ENCODE data around the gene ZBTB7A.

Gene ZBTB7A

DNA sequence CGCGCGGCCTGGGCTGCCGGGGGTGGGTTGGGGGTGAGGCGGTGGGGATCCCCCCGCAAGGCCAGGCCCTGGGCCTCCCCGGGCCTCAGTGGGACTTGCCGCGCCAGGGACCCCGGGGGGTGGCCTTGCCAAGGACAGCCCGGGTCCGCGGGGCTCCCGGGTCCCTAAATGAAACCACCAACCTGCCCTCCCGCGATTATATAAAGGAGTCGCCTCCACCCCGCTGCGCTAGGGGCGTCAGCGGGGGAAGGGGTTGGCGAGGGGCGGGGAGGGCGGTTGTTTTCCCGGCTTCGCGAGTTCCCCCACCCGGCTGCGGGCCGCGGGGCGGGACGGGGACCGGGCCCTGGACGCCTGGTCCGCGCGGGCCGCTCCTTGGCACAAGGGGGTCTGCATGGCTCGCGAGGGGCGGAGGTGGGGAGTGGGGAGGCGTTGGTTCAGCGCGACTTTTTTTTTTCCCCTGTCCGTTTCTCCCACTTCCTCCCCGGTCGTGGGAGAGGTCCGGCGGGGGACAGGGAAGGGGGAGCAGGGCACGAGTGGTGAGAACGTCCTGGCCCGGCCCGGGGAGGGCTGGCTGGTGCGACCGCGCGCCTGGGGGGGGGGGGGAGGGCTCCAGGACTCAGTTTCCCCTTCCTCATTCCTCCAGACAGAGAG lies 822 bp upstream of the ZBTB7A start:
- DNase-seq, result peak in 1 of 2 donors; percentile 62

GRCh38 chr19:4066176-4066606 lies 508 bp downstream of the ZBTB7A start:
- DNase-seq, result no peak

GRCh38 chr19:4065430-4066175 lies 1.1 kb downstream of the ZBTB7A start:
- DNase-seq, result peak; percentile 97

GRCh38 chr19:4064496-4065260 lies 2.0 kb downstream of the ZBTB7A start:
- DNase-seq, result peak; percentile 55 to 61

DNA sequence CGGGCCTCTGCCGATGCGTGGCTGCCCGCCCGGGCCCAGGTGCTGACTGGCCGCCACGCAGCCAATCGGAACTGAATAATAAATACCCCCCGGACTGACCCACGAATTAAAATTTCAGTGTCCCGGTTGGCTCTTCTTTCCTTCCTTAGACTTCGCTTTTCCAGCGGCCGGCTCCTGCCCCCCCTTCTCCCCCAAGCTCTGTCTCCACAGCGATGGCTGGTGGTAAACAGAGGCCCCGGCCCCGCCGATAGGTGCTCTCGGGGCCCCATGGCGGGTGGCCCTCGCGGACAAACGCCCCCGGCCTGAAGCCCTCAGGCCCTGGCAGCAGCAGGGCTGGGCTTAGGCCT lies 2.6 kb downstream of the ZBTB7A start:
- no peak for DNase-seq

DNA sequence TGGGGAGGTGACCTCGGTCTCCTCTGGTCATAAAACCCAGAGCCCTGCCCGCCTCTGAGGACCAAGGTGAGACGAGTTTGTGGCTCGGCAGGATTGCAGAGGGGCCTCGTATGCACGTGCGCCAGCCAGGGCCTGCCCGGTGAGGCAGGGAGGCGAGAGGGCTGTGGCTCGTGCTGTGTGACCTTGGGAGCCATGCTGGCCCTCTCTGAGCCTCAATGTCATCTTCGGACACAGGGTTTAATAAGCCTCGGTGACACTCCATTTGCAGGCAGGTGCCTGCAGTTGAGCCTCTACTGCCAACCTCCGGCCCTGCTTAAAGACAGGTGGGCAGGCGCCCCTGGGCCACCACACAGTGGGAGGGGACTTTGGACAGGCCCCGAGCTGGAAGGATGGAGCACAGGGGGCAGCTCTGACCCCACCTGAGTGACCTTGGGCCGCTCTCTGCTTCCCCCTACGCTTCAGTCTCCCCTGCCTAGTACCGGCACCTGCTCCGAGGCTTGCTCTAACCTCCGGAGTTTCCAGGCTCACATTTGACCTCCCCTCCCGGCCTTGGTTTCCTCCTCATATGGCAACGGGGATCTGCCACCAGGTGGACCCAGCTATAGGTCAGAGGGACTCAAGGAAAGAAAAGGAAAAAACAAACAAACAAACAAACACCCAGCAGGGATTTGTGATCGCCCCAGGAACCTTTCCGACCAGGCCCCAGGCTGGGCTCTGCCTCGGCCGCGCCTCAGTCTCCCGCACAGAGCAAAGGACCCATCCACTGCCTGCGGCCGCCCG lies 3.1 kb downstream of the ZBTB7A start:
- DNase-seq, result no peak

- no peak for DNase-seq
Observed at GRCh38 chr19:4062419-4063368, 4.0 kb downstream of the ZBTB7A start.

GRCh38 chr19:4061683-4062418 lies 4.8 kb downstream of the ZBTB7A start:
- no peak for DNase-seq

GRCh38 chr19:4061178-4061682 lies 5.5 kb downstream of the ZBTB7A start:
- DNase-seq, result peak; percentile 40 to 46

DNA sequence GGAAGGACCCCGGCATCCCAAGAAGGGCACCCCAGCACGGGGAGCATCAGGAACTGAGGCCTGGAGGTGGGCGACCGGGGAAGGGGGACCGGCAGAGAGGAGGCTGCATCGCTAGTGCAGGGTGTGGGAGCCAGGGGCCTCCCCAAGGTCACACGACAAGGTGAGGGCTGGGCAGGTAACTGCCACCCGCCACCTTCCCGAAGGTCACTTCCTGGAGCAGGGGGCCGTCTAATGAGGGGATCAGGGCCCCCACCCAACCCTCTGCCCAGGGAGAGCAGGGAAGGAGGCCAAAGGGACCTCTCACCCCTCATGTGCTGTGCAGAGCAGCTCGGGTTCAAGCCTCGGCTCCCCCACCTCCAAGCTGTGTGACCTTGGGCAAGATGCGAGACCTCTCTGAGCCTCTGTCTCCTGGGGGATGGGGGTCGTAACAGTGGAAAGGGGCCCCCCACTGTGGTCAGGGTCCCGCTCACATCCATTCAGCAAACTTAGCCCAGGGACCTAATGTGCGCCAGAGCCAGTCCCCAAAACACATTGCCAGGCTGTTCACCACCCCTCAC lies 6.0 kb downstream of the ZBTB7A start:
- DNase-seq, result no peak

GRCh38 chr19:4059891-4060620 lies 6.6 kb downstream of the ZBTB7A start:
- peak; percentile 86 to 89 for DNase-seq

DNA sequence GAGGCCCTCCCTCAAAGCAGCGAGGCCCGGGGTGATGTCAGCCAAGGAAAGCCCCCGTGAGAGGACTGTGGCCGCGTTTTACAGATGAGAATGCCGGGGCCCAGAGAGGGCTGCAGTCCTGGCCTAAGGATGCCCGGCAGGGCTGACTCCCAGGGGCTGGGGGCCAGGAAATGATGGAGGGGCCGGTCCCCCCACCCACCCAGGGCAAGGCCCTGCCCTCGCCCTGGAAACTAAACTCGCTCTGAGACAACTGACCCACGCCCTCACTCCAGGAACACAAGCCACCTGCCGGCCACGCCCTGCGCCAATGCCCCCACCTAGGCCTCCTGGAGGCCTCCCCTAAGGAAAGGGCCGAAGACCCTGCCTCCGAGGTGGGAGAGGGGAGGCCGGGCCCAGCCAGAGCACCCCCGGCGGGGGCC lies 7.2 kb downstream of the ZBTB7A start:
- DNase-seq, result no peak

- no peak for DNase-seq
Observed at GRCh38 chr19:4058693-4059452, 7.8 kb downstream of the ZBTB7A start.

DNA sequence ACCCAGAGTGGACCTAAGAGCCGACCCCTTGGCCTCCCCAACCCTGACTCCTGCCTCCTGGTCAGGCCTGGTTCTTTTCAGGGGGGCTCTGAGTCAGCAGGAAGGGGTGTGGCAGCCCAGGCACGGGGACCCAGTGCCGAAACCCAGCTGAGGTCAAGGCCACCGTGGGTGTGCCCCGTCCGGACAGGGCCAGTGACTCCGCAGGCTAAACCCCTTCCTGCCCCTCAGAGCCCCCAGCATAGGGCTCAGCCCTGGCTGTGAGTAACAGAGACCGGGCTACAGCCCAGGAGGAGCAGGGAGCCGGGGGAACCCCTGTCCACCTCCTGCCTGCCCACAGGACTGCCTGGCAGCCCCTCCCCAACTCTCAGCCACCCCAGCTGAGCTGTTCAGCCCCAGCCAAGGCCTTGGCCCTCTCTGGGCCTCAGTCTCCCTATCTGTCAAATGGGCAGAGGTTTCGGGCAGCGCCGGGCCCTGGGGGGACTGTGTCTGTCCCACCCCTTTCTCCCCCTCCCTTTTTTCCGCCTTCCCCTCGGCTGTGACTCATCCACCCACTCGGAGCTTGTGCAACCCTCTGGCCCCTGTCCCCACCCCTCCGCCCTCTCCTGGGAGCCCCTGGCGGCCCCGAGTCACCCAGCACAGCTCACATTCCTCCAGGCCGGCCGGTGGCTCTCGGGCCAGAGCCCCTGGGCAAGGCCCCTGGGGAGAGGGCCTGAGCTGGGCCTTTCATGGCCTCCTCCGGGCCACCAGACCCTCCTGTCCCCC lies 8.6 kb downstream of the ZBTB7A start:
- peak; percentile 49 to 80 for DNase-seq

DNA sequence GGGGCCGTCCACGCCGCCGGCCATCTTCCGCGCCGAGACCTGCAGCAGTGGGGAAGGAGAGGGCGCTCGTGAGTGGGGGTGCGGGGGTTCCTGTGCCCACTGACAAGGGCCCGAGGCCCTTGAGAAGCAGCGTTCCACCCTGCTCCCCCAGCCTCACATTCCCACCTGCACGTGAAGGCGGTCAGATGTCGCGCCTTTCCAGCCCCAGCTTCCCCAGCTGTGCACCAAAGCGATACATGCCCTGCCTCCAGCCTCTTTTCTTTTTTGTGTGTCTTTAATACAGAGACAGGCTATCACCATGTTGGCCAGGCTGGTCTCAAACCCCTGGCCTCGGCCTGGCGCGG lies 11.5 kb downstream of the ZBTB7A start:
- DNase-seq, result no peak

DNA sequence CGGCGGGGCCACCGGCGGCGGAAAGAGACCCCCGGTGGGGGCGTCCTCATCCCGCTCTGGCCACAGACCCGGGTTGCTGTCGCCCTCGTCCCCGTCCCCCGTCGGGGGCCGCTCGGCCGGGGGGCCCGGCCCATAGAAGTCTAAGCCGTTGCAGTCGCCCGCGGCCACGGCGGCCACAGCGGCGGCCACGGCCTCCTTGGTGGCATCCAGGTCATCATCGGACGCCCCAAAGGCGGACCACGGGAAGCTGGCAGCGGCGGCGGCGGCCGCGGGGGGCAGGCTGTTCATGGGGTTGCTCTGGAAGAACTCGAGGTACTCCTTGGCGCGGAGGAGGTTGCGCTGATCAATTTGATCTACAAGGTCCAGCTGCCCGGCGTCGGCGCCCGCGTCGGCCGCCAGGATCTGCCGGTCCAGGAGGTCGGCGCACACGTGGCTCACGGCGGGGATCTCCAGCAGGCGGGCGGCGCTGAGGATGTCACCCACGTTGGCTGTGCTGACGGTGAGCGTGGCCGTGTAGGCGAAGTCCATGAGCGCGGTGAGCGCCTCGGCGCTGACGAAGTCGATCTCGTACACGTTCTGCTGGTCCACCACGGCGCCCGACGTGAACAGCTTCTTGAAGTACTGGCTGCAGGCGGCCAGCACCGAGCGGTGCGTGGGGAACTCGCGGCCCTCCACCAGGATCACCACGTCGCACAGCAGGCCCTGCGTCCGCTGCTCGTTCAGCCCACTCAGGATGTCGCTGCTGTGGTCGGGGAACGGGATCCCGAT lies 12.1 kb downstream of the ZBTB7A start:
- no peak for DNase-seq

All from CD4-positive, alpha-beta T cell treated with Interleukin-4 for 1 hour (primary cell).